ENCODE measurements around the gene GRSF1.

DNA sequence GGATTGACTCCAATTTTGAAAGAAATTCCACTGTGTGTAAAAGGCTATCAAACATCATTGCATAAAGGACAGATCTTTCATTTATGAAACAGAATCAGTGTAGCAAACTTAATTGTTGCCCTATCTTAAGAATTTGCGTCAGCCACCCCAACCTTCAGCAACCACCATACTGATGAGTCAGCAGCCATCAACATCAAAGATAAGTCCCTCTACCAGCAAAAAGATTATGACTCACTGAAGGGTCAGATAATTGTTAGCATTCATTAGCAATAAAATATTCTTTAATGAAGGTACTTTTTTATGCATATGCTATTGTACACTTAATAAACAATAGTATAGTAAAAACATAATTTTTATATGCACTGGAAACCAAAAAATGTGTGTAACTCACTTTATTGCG lies 15.8 kb upstream of the GRSF1 start:
- TF ChIP-seq EZH2 (IDR thresholded peaks at IDR 0.05; ENCODE audit: insufficient read depth, poor library complexity, severe bottlenecking) (no peak), EZH2phosphoT487 (IDR thresholded peaks at IDR 0.05; ENCODE audit: insufficient read depth, low read depth) (no peak)
